NAMALWA (cell line): ENCODE measurements around the gene WARS2.

ENCODE experiments used
- DNase-seq: peaks from one replicate; pipeline ENCODE4 v3.0.0-alpha.2; 2015; ENCODE audit warnings: low spot score

Gene WARS2

GRCh38 chr1:118998171-118998570, 142.3 kb downstream of the WARS2 start:
- no peak for DNase-seq

- no peak for DNase-seq
These were observed 143.2 kb downstream of the WARS2 start for GRCh38 chr1:118997225-118997624.

GRCh38 chr1:118995312-118996016, 145.0 kb downstream of the WARS2 start:
- DNase-seq, result no peak

GRCh38 chr1:118993700-118994026, 146.8 kb downstream of the WARS2 start:
- peak; percentile 4 for DNase-seq

- DNase-seq, result no peak
These were observed 147.4 kb downstream of the WARS2 start for GRCh38 chr1:118992868-118993699.

- DNase-seq, result no peak
These were observed 148.1 kb downstream of the WARS2 start for GRCh38 chr1:118992237-118992825.

GRCh38 chr1:118991448-118991847, 149.0 kb downstream of the WARS2 start:
- no peak for DNase-seq

- no peak for DNase-seq
These were observed 149.8 kb downstream of the WARS2 start for GRCh38 chr1:118990513-118991152.

GRCh38 chr1:118989878-118990378, 150.5 kb downstream of the WARS2 start:
- no peak for DNase-seq

GRCh38 chr1:118989006-118989815, 151.2 kb downstream of the WARS2 start:
- no peak for DNase-seq

GRCh38 chr1:118988186-118989005, 152.1 kb downstream of the WARS2 start, which contains the start of gene TBX15:
TSS of gene TBX15 (minus strand) at chr1:118988343. CDS start at chr1:118987795, 548 bp downstream.
- no peak for DNase-seq

GRCh38 chr1:118987468-118988185, 152.8 kb downstream of the WARS2 start:
- no peak for DNase-seq

- no peak for DNase-seq
These were observed 153.6 kb downstream of the WARS2 start for GRCh38 chr1:118986555-118987467.

GRCh38 chr1:118985640-118986554, 154.6 kb downstream of the WARS2 start:
- no peak for DNase-seq

- DNase-seq, result no peak
These were observed 155.5 kb downstream of the WARS2 start for GRCh38 chr1:118984722-118985639.

- no peak for DNase-seq
These were observed 156.2 kb downstream of the WARS2 start for GRCh38 chr1:118984086-118984721.
